Spleen (tissue), 11 donors: Measurements from ENCODE around the gene OMP. TPM values are rescaled to one million over a fixed set of nuclear protein-coding genes. Genes with fewer than 3 reads are reported as not detected.

Source experiments
- DNase-seq: peaks from one replicate; pipeline ENCODE4 v3.0.0-alpha.2; 2020
- H3K27ac ChIP-seq, 8 donors: fragments of 200-600 bp; sonication (generic) in 7 of 8; 1 replicate in 4 of 8; 2 replicates in 4 of 8; pipeline versions ENCODE4 v1.5.0 to v1.8.0; 2016 to 2021; ENCODE audit warnings: inconsistent platforms in 4 of 8, mild to moderate bottlenecking in 4 of 8, moderate library complexity in 1 of 8
- H3K27me3 ChIP-seq, 7 donors: fragments of 200-600 bp; sonication (generic) in 6 of 7; replicated peaks in 1 of 7; 1 replicate in 4 of 7; 2 replicates in 3 of 7; pipeline versions ENCODE4 v1.5.0 to v1.8.0; 2016 to 2021; ENCODE audit warnings: inconsistent platforms in 3 of 7, mild to moderate bottlenecking in 1 of 7
- H3K36me3 ChIP-seq, 6 donors: fragments of 200-600 bp; sonication (generic) in 5 of 6; 1 replicate in 4 of 6; 2 replicates in 2 of 6; pipeline versions ENCODE4 v1.5.0 to v1.8.0; 2016 to 2021; ENCODE audit warnings: inconsistent platforms in 2 of 6
- H3K4me1 ChIP-seq, 6 donors: fragments of 200-600 bp; sonication (generic) in 5 of 6; 1 replicate in 3 of 6; 2 replicates in 3 of 6; pipeline versions ENCODE4 v1.5.0 to v1.8.0; 2016 to 2021; ENCODE audit warnings: inconsistent platforms in 3 of 6
- H3K4me3 ChIP-seq, 8 donors: fragments of 200-600 bp; sonication (generic) in 7 of 8; 1 replicate in 4 of 8; 2 replicates in 4 of 8; pipeline versions ENCODE4 v1.5.0 to v1.8.0; 2016 to 2021; ENCODE audit warnings: inconsistent platforms in 4 of 8, mild to moderate bottlenecking in 4 of 8, moderate library complexity in 2 of 8
- H3K9me3 ChIP-seq, 8 donors: fragments of 200-600 bp; sonication (generic) in 7 of 8; 1 replicate in 4 of 8; 2 replicates in 4 of 8; pipeline versions ENCODE4 v1.5.0 to v1.8.0; 2016 to 2021; ENCODE audit warnings: inconsistent platforms in 4 of 8
- CTCF ChIP-seq, 11 experiments: fragments of 200-600 bp in 7 of 11; fragments of 450-650 bp in 4 of 11; sonication (generic) in 4 of 11; IDR thresholded peaks in 8 of 11; conservative IDR thresholded peaks in 3 of 11; 1 replicate in 7 of 11; 2 replicates in 4 of 11; pipeline versions ENCODE4 v1.4.0 to v1.8.0; 2016 to 2021; ENCODE audit warnings: antibody characterized with exemption in 11 of 11, inconsistent platforms in 4 of 11, mild to moderate bottlenecking in 1 of 11
- POLR2A ChIP-seq, 3 donors: fragments of 450-650 bp; IDR thresholded peaks; one replicate each; pipeline ENCODE4 v1.5.1; 2017; ENCODE audit warnings: antibody characterized with exemption in 3 of 3, mild to moderate bottlenecking in 1 of 3
- POLR2AphosphoS5 ChIP-seq, 3 donors: sonication (generic); formaldehyde crosslinking; IDR thresholded peaks; one replicate each; pipeline ENCODE4 v1.5.1; 2017; ENCODE audit warnings: antibody characterized with exemption in 3 of 3
- WGBS, 5 donors: extraction: QIAGEN DNeasy Blood & Tissue Kit in 3 of 5; methylation state at CpG; one replicate each; pipeline versions ENCODE4 v1.1.5 to v1.1.7; 2013 to 2018; 5-methylcytosine and 5-hydroxymethylcytosine counted together
- intact Hi-C: fragments of 100-400 bp; cut with DNase I; formaldehyde crosslinking; loops from one replicate; pipeline ENCODE4 v1.15.0; 2023; ENCODE audit warnings: low total_unique reads
- polyA plus RNA-seq, 3 donors: library from polyadenylated mRNA; stranded (reverse); fragments of 200-250 nt; gene quantifications; one replicate each; pipeline ENCODE4 v1.2.1, GENCODE V29; 2013
- total RNA-seq, 7 donors: library from RNA; depleted of rRNA in 3 of 7; stranded (reverse); fragments of >200 nt in 3 of 7; fragmentation: NEBNext Ultra II Directional in 4 of 7; extraction: Animal tissue kit (Norgen Biotek cat#: 25700) in 4 of 7; gene quantifications; one replicate each; pipeline versions ENCODE4 v1.1.0 to v1.2.1, GENCODE V29; 2016 to 2021
- donor health status: healthy with polysubstance abuse.
- donor health status: DM: no; HTN: no; CAD: no; lungs with moderate emphysema.
- donor health status: DM: no; HTN: no; CAD: no.
- donor health status: Bipolar disorder and iron deficiency.
- donor health status: healthy.
- donor health status: DM: no; HTN: no; CAD: no.
- donor health status: DM: yes; HTN: yes; CAD: no.

OMP gene
- total and polyA plus RNA-seq, 10 donors, result 0.51 to 0.64 TPM; not detected in 8

GRCh38 chr11:77063861-77064260 lies 38.8 kb upstream of the OMP start:
- Histone ChIP-seq H3K27ac (no peak overlapping the region), H3K36me3 (no peaks in the 10 kb centered on the region), H3K27me3 (no peaks in the 10 kb centered on the region), H3K9me3 (peaks cover 0 to 8% (median 0%) of the 10 kb centered on the region in 8 donors), H3K4me1 (peaks cover 0 to 31% (median 19%) of the 10 kb centered on the region in 6 donors), H3K4me3 (no peak overlapping the region)
- no peak for DNase-seq
- TF ChIP-seq POLR2AphosphoS5 (IDR thresholded peaks at IDR 0.05) (no peak), POLR2A (IDR thresholded peaks at IDR 0.05) (no peak)
- intact Hi-C loops, result no loop called here
- WGBS, 5 donors, result 91 to 100% (median 98%) methylated on average over 1 to 4 of the region's 4 CpGs

- H3K27me3 ChIP-seq, result no peaks in the 10 kb centered on the region
- TF ChIP-seq POLR2A (IDR thresholded peaks at IDR 0.05), result no peak
- TF ChIP-seq CTCF (IDR thresholded peaks at IDR 0.05 in 8 of 11, conservative IDR thresholded peaks at IDR 0.05 in 3 of 11), result no peak
- no peak for TF ChIP-seq POLR2AphosphoS5 (IDR thresholded peaks at IDR 0.05)
- H3K27ac ChIP-seq, result no peak overlapping the region
- WGBS, 5 donors, result 71 to 91% (median 83%) methylated on average over 4 of the region's 4 CpGs
- H3K36me3 ChIP-seq, result no peaks in the 10 kb centered on the region
- intact Hi-C loops, result no loop called here
- no peak overlapping the region for H3K4me3 ChIP-seq
- DNase-seq, result no peak
- H3K4me1 ChIP-seq, result peaks cover 0 to 31% (median 19%) of the 10 kb centered on the region in 6 donors
- peaks cover 0 to 8% (median 0%) of the 10 kb centered on the region in 8 donors for H3K9me3 ChIP-seq
Measured at GRCh38 chr11:77064648-77065217, 37.9 kb upstream of the OMP start.

- TF ChIP-seq CTCF (IDR thresholded peaks at IDR 0.05 in 8 of 11, conservative IDR thresholded peaks at IDR 0.05 in 3 of 11), result no peak
- no peak for TF ChIP-seq POLR2A (IDR thresholded peaks at IDR 0.05)
- peak in 1 of 3 donors; percentile 46 for TF ChIP-seq POLR2AphosphoS5 (IDR thresholded peaks at IDR 0.05)
- Histone ChIP-seq H3K36me3 (no peaks in the 10 kb centered on the region), H3K27me3 (no peaks in the 10 kb centered on the region), H3K4me1 (peaks cover 0 to 31% (median 19%) of the 10 kb centered on the region in 6 donors), H3K27ac (peak overlapping the region; percentile 70 to 89 (median 86)), H3K4me3 (peak overlapping the region; percentile 52 to 95 (median 70)), H3K9me3 (peaks cover 0 to 8% (median 0%) of the 10 kb centered on the region in 8 donors)
- DNase-seq, result no peak
- intact Hi-C loops, result no loop called here
- 22 to 36% (median 28%) methylated on average over 12 to 14 of the region's 14 CpGs for WGBS, 5 donors
Measured at GRCh38 chr11:77065878-77066228, 36.8 kb upstream of the OMP start.

GRCh38 chr11:77066229-77067042 lies 36.2 kb upstream of the OMP start, which contains the start of gene CAPN5:
Gene CAPN5, plus strand, starts transcription at chr11:77066971. Its CDS starts 17,916 bp downstream, at chr11:77084887.
- intact Hi-C loops, result no loop called here
- WGBS, 5 donors, result 0 to 3% (median 1%) methylated on average over 19 to 69 of the region's 69 CpGs

More at GRCh38 chr11:77066229-77067042, 36.2 kb upstream of the OMP start, which contains the start of gene CAPN5:
- H3K9me3 ChIP-seq, result peaks cover 0 to 4% (median 0%) of the 10 kb centered on the region in 8 donors
- DNase-seq, result peak; percentile 95
- peak within 1 kb of the TSS; percentile 70 to 89 (median 86) for H3K27ac ChIP-seq
- no peaks in the 10 kb centered on the region for H3K36me3 ChIP-seq
- TF ChIP-seq CTCF (IDR thresholded peaks at IDR 0.05 in 8 of 11, conservative IDR thresholded peaks at IDR 0.05 in 3 of 11) (peak in 9 of 11 experiments; percentile 21 to 58 (median 42)), POLR2A (IDR thresholded peaks at IDR 0.05) (no peak), POLR2AphosphoS5 (IDR thresholded peaks at IDR 0.05) (peak; percentile 79 to 87 (median 86))
- H3K27me3 ChIP-seq, result no peaks in the 10 kb centered on the region
- peaks cover 0 to 37% (median 22%) of the 10 kb centered on the region in 6 donors for H3K4me1 ChIP-seq
- H3K4me3 ChIP-seq, result peak within 1 kb of the TSS; percentile 52 to 95 (median 70)
